ENCODE measurements around the gene MFSD12.
"Not testable (repeated sequence)": the region's sequence is repeated elsewhere in the genome, so short reads cannot be mapped to it uniquely, and the experiment has no call there.

The MFSD12 gene

DNA sequence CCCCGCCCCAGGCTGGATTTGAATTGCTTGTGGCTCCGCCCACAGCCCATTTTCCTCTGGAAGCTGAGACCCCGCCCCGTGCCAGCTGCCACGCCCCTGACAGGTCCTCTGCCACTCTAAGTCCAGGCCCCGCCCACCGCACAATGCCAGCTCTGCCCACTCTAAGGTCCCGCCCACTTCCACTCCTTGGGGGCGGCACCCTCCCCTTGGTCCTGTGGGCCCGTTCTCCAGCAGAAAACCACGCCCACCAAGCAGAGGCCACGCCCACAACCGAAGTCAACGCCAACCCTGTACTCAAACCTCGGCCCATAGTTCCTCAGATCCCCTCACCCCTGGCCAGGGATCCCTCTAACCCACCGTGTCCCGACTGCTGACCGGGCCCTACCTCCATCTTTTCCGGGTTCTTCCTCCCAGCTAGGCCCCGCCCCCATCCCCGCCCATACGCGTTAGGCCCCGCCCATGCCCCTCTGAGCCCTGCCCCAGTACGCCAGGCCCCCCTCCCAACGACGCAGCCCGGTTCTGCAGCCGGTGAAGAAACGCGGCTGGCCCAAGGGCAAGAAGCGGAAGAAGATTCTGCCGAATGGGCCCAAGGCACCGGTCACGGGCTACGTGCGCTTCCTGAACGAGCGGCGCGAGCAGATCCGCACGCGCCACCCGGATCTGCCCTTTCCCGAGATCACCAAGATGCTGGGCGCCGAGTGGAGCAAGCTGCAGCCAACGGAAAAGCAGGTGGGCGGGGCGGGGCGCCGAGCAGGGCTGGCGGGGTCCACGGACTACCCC is 16.7 kb upstream of the MFSD12 start:
- Histone ChIP-seq H3K36me3 (ENCODE audit: control insufficient read depth, insufficient read depth, low read length) (no peaks in the 10 kb centered on the region), H3K27me3 (ENCODE audit: control insufficient read depth, insufficient read depth, low read length) (no peaks in the 10 kb centered on the region), H3K9me3 (ENCODE audit: control insufficient read depth, insufficient read depth, low read length) (no peaks in the 10 kb centered on the region), H3K4me1 (ENCODE audit: control insufficient read depth, insufficient read depth, low read length) (peaks cover 8% of the 10 kb centered on the region), H3K4me3 (ENCODE audit: low read length) (peak overlapping the region; percentile 95; the same call in 1 of the 2 replicates), H3K27ac (ENCODE audit: low read length) (no peak overlapping the region)
- peak; percentile 94 for DNase-seq (ENCODE audit: low read depth, low spot score)
- WGBS (ENCODE audit: insufficient coverage, insufficient read length): no CpG with 5 or more reads among the region's 55 CpGs

DNA sequence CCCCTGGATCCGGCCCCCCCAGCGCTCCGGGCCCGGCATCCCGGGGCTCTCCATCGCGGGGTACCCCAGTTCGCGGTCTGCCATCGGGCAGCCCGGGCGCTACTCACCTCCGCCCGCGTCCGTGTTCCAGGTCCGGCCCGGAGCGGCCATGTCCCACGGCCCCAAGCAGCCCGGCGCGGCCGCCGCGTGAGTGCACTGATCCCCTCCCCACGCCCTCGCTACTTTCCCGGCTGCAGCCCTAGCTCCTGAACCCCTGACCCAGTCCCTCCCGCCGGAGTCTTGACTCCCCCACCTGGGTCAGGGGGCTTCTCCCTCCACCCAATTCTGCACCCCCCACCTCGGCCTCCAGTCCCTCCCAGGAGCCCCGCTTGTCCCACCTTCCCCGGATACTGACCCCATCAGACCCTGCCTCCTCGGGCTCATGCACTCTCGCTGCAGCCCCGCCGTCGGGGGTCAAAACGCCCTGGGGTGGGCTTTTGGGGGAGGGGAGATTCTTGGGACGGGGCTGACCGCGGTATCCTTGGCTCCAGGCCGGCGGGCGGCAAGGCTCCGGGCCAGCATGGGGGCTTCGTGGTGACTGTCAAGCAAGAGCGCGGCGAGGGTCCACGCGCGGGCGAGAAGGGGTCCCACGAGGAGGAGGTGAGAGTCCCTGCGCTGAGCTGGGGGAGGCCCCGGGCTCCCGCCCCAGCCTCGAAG is 15.9 kb upstream of the MFSD12 start:
- Histone ChIP-seq H3K36me3 (ENCODE audit: control insufficient read depth, insufficient read depth, low read length) (no peaks in the 10 kb centered on the region), H3K4me1 (ENCODE audit: control insufficient read depth, insufficient read depth, low read length) (peaks cover 8% of the 10 kb centered on the region), H3K27me3 (ENCODE audit: control insufficient read depth, insufficient read depth, low read length) (no peaks in the 10 kb centered on the region), H3K27ac (ENCODE audit: low read length) (no peak overlapping the region), H3K4me3 (ENCODE audit: low read length) (peak overlapping the region; percentile 95), H3K9me3 (ENCODE audit: control insufficient read depth, insufficient read depth, low read length) (no peaks in the 10 kb centered on the region)
- DNase-seq (ENCODE audit: low read depth, low spot score): no peak
- no CpG with 5 or more reads among the region's 60 CpGs for WGBS (ENCODE audit: insufficient coverage, insufficient read length)

DNA sequence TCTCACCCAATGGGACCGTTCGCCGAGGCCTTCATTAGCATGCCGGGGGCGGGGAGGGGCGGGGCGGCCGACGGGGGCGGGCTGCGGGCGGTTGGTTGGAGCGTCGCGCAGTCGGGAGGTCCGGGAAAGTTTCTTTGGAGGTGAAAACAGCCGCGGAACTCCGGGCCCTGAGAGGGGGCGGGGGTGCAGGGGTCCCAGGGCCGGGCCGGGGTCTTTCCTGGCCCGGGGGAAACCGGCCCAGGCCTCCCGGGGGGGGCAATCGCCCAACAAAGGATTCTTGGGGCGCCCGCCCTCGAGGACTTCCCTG is 15.4 kb upstream of the MFSD12 start, which contains the start of gene HMG20B:
TSS of gene HMG20B (plus strand) at position 90 of the 307 bp plus-strand sequence. CDS start 366 bp downstream, outside the sequence.
- no peaks in the 10 kb centered on the region for H3K27me3 ChIP-seq (ENCODE audit: control insufficient read depth, insufficient read depth, low read length)
- no peaks in the 10 kb centered on the region for H3K36me3 ChIP-seq (ENCODE audit: control insufficient read depth, insufficient read depth, low read length)
- H3K27ac ChIP-seq (ENCODE audit: low read length): no peak within 1 kb of the TSS
- peaks cover 8% of the 10 kb centered on the region for H3K4me1 ChIP-seq (ENCODE audit: control insufficient read depth, insufficient read depth, low read length)
- no CpG with 5 or more reads among the region's 30 CpGs for WGBS (ENCODE audit: insufficient coverage, insufficient read length)
- no peak for DNase-seq (ENCODE audit: low read depth, low spot score)
- peak within 1 kb of the TSS; percentile 95 for H3K4me3 ChIP-seq (ENCODE audit: low read length)
- no peaks in the 10 kb centered on the region for H3K9me3 ChIP-seq (ENCODE audit: control insufficient read depth, insufficient read depth, low read length)

DNA sequence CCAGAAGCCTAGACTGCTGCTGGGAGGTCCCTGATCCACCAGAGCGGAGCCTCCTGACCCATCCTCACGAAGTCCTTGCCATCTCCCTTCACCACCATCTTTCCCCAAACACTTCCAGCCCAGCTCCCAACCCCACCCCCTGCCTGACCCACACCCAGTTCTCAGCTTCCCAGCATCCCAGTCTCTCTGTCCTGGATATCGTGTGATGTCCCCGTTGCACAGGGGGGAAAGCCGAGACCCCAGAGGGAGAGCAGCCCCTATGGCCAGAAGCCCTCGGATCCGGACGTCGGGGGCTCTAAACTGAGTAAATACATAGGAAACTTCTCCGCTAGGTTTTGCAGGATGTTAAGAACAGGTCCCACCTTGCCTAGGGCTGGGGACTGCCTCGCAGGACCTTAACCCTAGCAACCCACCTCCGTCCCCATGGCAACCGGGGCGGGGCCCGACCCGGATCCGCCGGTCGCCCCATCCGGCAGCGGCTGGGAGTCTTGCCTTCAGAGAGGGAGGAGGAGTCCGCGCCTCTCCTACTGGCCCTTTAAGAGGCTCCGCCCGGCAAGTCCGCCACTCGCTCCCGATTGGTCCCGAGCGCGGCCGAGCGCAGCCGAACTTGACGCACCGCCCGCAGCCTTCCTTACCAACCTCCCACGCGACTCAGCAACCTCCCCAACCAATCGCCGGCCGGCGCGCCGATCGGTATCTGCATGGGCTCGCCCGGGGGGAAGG is 14.9 kb upstream of the MFSD12 start:
- Histone ChIP-seq H3K27me3 (ENCODE audit: control insufficient read depth, insufficient read depth, low read length) (no peaks in the 10 kb centered on the region), H3K4me1 (ENCODE audit: control insufficient read depth, insufficient read depth, low read length) (peaks cover 8% of the 10 kb centered on the region), H3K27ac (ENCODE audit: low read length) (no peak overlapping the region), H3K9me3 (ENCODE audit: control insufficient read depth, insufficient read depth, low read length) (no peaks in the 10 kb centered on the region), H3K4me3 (ENCODE audit: low read length) (no peak overlapping the region), H3K36me3 (ENCODE audit: control insufficient read depth, insufficient read depth, low read length) (no peaks in the 10 kb centered on the region)
- WGBS (ENCODE audit: insufficient coverage, insufficient read length): no CpG with 5 or more reads among the region's 48 CpGs
- peak; percentile 92 for DNase-seq (ENCODE audit: low read depth, low spot score)

DNA sequence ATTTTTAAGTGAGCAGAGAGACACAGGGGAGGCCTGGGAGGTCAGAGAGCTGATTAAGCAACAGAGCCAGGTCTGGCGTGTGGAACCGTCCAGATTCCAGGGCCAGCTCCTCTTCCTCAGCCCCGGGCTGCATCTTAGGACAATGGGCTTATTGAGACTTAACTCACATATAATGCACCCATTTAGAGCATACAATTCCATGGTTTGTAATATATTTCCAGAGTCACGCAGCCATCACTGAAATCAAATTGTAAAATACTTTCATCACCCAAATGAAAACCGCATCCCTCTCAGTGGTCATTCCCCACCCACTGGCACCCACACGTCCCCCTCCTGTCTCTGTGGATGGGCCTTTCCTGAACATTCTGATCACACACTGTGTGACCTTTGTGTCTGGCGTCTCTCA is 13.2 kb upstream of the MFSD12 start:
- DNase-seq (ENCODE audit: low read depth, low spot score): no peak
- no CpG with 5 or more reads among the region's 7 CpGs for WGBS (ENCODE audit: insufficient coverage, insufficient read length)
- no peaks in the 10 kb centered on the region for H3K36me3 ChIP-seq (ENCODE audit: control insufficient read depth, insufficient read depth, low read length)
- H3K4me1 ChIP-seq (ENCODE audit: control insufficient read depth, insufficient read depth, low read length): peaks cover 4% of the 10 kb centered on the region
- H3K4me3 ChIP-seq (ENCODE audit: low read length): no peak overlapping the region
- H3K27me3 ChIP-seq (ENCODE audit: control insufficient read depth, insufficient read depth, low read length): no peaks in the 10 kb centered on the region
- no peak overlapping the region for H3K27ac ChIP-seq (ENCODE audit: low read length)
- H3K9me3 ChIP-seq (ENCODE audit: control insufficient read depth, insufficient read depth, low read length): no peaks in the 10 kb centered on the region

DNA sequence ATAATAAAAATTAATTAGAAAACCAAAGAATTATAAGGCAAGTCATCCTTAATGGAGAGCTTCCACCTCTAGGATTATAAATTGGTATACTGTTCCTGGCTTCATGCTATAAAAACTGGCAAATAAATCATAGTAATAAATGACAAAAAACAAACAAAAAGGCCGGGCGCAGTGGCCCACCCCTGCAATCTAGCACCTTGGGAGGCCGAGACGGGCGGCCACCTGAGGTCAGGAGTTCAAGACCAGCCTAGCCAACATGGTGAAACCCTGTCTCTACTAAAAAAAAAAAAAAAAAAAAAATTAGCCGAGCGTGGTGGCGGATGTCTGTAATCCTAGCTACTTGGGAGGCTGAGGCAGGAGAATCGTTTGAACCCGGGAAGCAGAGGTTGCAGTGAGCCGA is 12.7 kb upstream of the MFSD12 start:
- not testable (repeated sequence) for H3K4me3 ChIP-seq (ENCODE audit: low read length); DNase-seq (ENCODE audit: low read depth, low spot score); H3K9me3 ChIP-seq (ENCODE audit: control insufficient read depth, insufficient read depth, low read length); H3K27me3 ChIP-seq (ENCODE audit: control insufficient read depth, insufficient read depth, low read length); H3K4me1 ChIP-seq (ENCODE audit: control insufficient read depth, insufficient read depth, low read length); H3K27ac ChIP-seq (ENCODE audit: low read length); H3K36me3 ChIP-seq (ENCODE audit: control insufficient read depth, insufficient read depth, low read length)
- no CpG with 5 or more reads among the region's 11 CpGs for WGBS (ENCODE audit: insufficient coverage, insufficient read length)

DNA sequence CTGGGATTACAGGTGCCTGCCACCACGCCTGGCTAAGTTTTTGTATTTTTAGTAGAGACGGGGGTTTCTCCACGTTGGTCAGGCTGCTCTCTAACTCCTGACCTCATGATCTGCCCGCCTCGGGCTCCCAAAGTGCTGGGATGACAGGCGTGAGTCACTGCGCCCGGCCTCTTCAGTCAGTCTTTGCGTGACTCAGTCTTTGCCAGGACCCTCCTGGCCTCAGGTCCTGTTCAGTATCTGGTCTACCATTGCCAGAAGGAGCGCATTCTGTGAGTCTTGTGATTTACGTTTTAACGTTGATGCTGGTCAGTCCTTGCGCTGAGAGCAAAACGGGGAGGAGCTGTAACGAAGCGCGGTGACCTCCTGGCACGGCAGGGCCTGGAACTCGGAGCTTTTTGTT is 7.8 kb upstream of the MFSD12 start:
- Histone ChIP-seq H3K36me3 (ENCODE audit: control insufficient read depth, insufficient read depth, low read length) (0 out of 2 replicates have a peak, but pooled peaks cover 2% of the 10 kb centered on the region), H3K4me3 (ENCODE audit: low read length) (no peak overlapping the region), H3K4me1 (ENCODE audit: control insufficient read depth, insufficient read depth, low read length) (no peaks in the 10 kb centered on the region), H3K9me3 (ENCODE audit: control insufficient read depth, insufficient read depth, low read length) (no peaks in the 10 kb centered on the region), H3K27me3 (ENCODE audit: control insufficient read depth, insufficient read depth, low read length) (no peaks in the 10 kb centered on the region), H3K27ac (ENCODE audit: low read length) (no peak overlapping the region)
- no CpG with 5 or more reads among the region's 19 CpGs for WGBS (ENCODE audit: insufficient coverage, insufficient read length)
- DNase-seq (ENCODE audit: low read depth, low spot score): no peak

DNA sequence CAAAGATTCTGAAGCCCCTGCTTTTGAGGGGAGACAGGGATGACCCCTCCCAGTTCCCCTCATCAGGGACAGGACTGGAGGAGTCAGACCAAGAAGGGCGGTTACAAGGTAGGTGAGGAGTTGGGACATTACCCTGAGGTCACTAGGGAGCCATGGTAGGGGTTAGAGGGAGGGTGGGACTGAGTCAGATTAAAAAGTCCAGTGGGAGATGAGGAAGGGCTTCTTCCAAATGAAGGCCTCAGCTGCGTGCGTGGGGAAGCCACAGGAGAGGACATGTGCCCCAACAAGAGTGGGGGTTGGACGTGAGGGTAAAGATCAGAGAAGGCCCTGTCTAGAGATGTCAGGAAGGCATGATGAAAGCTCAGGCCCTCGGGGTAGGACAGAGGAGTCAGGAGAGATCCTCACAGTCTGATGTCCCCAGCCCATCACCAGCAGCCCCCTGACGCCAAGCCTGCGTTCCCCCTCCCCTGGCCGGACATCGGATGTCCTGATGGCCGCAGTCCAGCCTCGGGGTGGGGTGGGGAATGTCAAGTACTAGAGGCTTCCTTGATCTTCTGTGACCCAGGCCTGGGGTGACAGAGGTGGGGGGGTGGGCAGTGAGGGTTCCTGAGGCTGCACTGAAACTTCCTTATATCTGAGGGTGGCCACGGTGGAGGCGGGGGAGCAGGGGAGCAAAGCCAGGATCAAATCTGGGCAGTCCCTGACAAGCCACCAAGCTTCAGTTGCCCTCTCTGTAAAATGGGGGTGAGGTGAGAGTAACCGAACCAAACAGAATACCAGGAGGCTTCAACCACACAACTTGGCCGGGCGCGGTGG is 6.5 kb upstream of the MFSD12 start:
- no peak for DNase-seq (ENCODE audit: low read depth, low spot score)
- Histone ChIP-seq H3K27me3 (ENCODE audit: control insufficient read depth, insufficient read depth, low read length) (no peaks in the 10 kb centered on the region), H3K27ac (ENCODE audit: low read length) (no peak overlapping the region), H3K9me3 (ENCODE audit: control insufficient read depth, insufficient read depth, low read length) (no peaks in the 10 kb centered on the region), H3K36me3 (ENCODE audit: control insufficient read depth, insufficient read depth, low read length) (0 out of 2 replicates have a peak, but pooled peaks cover 2% of the 10 kb centered on the region), H3K4me3 (ENCODE audit: low read length) (no peak overlapping the region), H3K4me1 (ENCODE audit: control insufficient read depth, insufficient read depth, low read length) (no peaks in the 10 kb centered on the region)
- no CpG with 5 or more reads among the region's 17 CpGs for WGBS (ENCODE audit: insufficient coverage, insufficient read length)

DNA sequence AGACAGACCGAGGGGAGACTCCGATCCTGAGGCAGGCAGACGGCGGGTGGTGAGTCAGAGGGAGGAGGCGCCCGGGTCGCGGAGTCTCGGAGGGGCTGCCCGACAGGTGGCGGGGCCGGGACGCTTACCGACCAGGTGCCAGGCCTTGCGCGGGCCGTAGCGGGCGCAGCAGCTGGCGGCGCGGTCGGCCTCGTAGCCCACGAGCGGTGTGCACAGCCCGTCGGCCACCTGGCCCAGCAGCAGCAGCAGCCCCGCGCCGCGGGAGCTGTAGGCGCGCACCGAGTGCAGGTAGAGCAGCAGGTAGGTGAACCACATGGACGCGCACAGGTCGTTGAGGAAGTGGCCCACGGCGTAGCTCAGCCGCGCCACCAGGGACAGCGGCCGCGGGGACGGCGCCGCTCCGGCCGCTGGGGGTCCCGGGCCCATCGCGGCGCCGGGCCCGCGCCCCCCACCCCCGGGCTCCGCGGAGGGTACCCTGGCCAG is 367 bp downstream of the MFSD12 start:
- no peak for DNase-seq (ENCODE audit: low read depth, low spot score)
- Histone ChIP-seq H3K4me1 (ENCODE audit: control insufficient read depth, insufficient read depth, low read length) (0 out of 2 replicates have a peak, but pooled peaks cover 2% of the 10 kb centered on the region), H3K4me3 (ENCODE audit: low read length) (peak overlapping the region; percentile 88), H3K27me3 (ENCODE audit: control insufficient read depth, insufficient read depth, low read length) (no peaks in the 10 kb centered on the region), H3K9me3 (ENCODE audit: control insufficient read depth, insufficient read depth, low read length) (no peaks in the 10 kb centered on the region), H3K27ac (ENCODE audit: low read length) (no peak overlapping the region), H3K36me3 (ENCODE audit: control insufficient read depth, insufficient read depth, low read length) (no peaks in the 10 kb centered on the region; the same call in 1 of the 2 replicates)
- no CpG with 5 or more reads among the region's 60 CpGs for WGBS (ENCODE audit: insufficient coverage, insufficient read length)
